ENCODE measurements around the gene FUOM. TPM values are rescaled to one million over a fixed set of nuclear protein-coding genes. Genes with fewer than 3 reads are reported as not detected.

FUOM gene
- total and polyA plus RNA-seq, 10 of the 15 experiments (the other 5 are each of a cell fraction or from before 2014, with no cell fraction given), result 1.8 to 41.7 (median 25.6) TPM

DNA sequence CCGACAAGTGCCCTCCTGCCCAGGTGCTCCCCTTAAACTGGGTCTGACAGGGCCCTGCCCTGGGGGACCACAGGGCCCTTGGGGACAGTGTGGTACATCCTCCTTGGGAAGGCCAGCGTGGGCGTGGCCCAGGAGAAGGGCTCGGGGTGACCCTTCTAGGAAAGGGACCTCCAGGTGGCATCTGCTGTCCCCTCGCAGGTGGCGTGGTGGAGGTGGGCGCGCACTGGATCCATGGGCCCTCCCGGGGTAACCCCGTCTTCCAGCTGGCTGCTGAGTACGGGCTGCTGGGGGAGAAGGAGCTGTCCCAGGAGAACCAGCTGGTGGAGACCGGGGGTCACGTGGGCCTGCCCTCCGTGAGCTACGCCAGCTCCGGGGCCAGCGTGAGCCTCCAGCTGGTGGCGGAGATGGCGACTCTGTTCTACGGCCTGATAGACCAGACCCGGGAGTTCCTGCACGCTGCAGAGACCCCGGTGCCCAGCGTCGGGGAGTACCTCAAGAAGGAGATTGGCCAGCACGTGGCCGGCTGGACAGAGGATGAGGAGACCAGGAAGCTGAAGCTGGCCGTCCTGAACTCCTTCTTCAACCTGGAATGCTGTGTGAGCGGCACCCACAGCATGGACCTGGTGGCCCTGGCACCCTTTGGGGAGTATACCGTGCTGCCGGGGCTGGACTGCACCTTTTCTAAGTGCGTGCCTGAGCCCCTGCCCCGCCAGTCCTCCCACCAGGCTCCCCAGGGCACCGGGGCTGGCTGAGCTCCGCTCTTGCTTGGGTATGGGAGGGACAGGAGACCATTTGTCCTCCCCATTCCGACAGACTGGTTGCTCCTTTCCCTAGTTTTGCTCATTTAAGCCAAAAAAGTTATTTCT, 22.2 kb upstream of the FUOM start:
- H3K4me2 ChIP-seq (ENCODE audit: control insufficient read depth, insufficient read depth), result peak overlapping the region; percentile 68
- CTCF ChIA-PET, result interaction anchor here (1.3 kb wide), 1 partner anchor 12 kb away, joined by 3 read pairs; no protein-coding TSS in a partner anchor
- FAIRE-seq (no peak), ATAC-seq (no peak), DNase-seq (ENCODE audit: low read depth, low spot score) (no peak)
- intact Hi-C loops (cut with micrococcal nuclease; ENCODE audit: unreplicated experiment), result no loop called here
- TF ChIP-seq, protein P1, sequence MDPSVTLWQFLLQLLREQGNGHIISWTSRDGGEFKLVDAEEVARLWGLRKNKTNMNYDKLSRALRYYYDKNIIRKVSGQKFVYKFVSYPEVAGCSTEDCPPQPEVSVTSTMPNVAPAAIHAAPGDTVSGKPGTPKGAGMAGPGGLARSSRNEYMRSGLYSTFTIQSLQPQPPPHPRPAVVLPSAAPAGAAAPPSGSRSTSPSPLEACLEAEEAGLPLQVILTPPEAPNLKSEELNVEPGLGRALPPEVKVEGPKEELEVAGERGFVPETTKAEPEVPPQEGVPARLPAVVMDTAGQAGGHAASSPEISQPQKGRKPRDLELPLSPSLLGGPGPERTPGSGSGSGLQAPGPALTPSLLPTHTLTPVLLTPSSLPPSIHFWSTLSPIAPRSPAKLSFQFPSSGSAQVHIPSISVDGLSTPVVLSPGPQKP (IDR thresholded peaks at IDR 0.05; ENCODE audit: low read depth, low read length), result no peak
- TF ChIP-seq HDGF (IDR thresholded peaks at IDR 0.05), result 0 out of 2 replicates have a peak, but pooled peaks have one; percentile 17
- peak; percentile 13 for TF ChIP-seq POLR2A (IDR thresholded peaks at IDR 0.05; ENCODE audit: low read depth, low read length)
- no peak for TF ChIP-seq YBX1 (IDR thresholded peaks at IDR 0.05)
- POLR2A ChIA-PET, result interaction anchor here (1.7 kb wide), 1 partner anchor 11 kb away, joined by 4 read pairs; no protein-coding TSS in a partner anchor
- SMC1A ChIA-PET (ENCODE audit: uncharacterized antibody, unreplicated experiment), result interaction anchor here (1.5 kb wide), 1 partner anchor 50 kb away, joined by 5 read pairs; no protein-coding TSS in a partner anchor
- H3K4me3 ChIP-seq, result peak overlapping the region; percentile 85
- RAD21 ChIA-PET (ENCODE audit: unreplicated experiment), result interaction anchor here (2.2 to 3.8 kb wide), 2 partner anchors 8 to 10 kb away, joined by 7 to 13 read pairs; no protein-coding TSS in a partner anchor
- H3K36me3 ChIP-seq (ENCODE audit: control insufficient read depth in 2 of 2, insufficient read depth in 2 of 2, low read length in 1 of 2), result no peaks in the 10 kb centered on the region
- in situ Hi-C loops (cut with MboI), result no loop called here
- H3K27me3 ChIP-seq (replicated peaks in 1 of 2; ENCODE audit: control insufficient read depth in 2 of 2, insufficient read depth in 2 of 2, low read length in 1 of 2), result no peaks in the 10 kb centered on the region
- no TSS peak for BruUV-seq (replicated peaks)
- 76% methylated on average over 31 of the region's 36 CpGs for WGBS (ENCODE audit: insufficient coverage, insufficient replicate concordance, low lambda C conversion rate, missing lambda C conversion rate)
- peak overlapping the region; percentile 70 for H3K9ac ChIP-seq (ENCODE audit: control insufficient read depth, insufficient read depth, low read length)
- no peaks in the 10 kb centered on the region for H4K20me1 ChIP-seq (ENCODE audit: control insufficient read depth, insufficient read depth)
- peaks cover 3% of the 10 kb centered on the region; the same call in 1 of the 2 replicates for H3K79me2 ChIP-seq (ENCODE audit: control insufficient read depth, insufficient read depth, low read length)
- no peaks in the 10 kb centered on the region for H3K9me3 ChIP-seq (replicated peaks; ENCODE audit: control insufficient read depth, insufficient read depth, low read length)
- peak overlapping the region; percentile 48; the same call in 1 of the 2 replicates for H3K27ac ChIP-seq (ENCODE audit: control insufficient read depth, insufficient read depth)
- peak overlapping the region; percentile 80 for H2AFZ ChIP-seq (ENCODE audit: control insufficient read depth, low read depth, low read length)
- peaks cover 9% of the 10 kb centered on the region for H3K4me1 ChIP-seq (ENCODE audit: control insufficient read depth, insufficient read depth, low read length)
